Fibroblast of lung (primary cell): ENCODE results near the gene ADAMTS5. TPM values are rescaled to one million over a fixed set of nuclear protein-coding genes. Genes with fewer than 3 reads are reported as not detected.

ENCODE experiments used
- DNase-seq, 2 donors: peaks; one replicate each; pipeline versions ENCODE4 v3.0.0 to v3.0.0-alpha.2; 2010; ENCODE audit warnings: low read depth in 2 of 2
- H2AFZ ChIP-seq: 2 replicates; pipeline ENCODE4 v1.5.1; 2012; ENCODE audit warnings: low read length, control low read depth, inconsistent platforms
- H3K27ac ChIP-seq: 2 replicates; pipeline ENCODE4 v1.5.1; 2011; ENCODE audit warnings: low read length, control low read depth; ENCODE audit not compliant: insufficient read depth
- H3K27me3 ChIP-seq: 2 replicates; pipeline ENCODE4 v1.5.1; 2011; ENCODE audit warnings: mild to moderate bottlenecking, low read length; ENCODE audit not compliant: control insufficient read depth, insufficient read depth
- H3K36me3 ChIP-seq: 2 replicates; pipeline ENCODE4 v1.5.1; 2011; ENCODE audit warnings: low read length; ENCODE audit not compliant: control insufficient read depth, insufficient read depth
- H3K4me1 ChIP-seq: 2 replicates; pipeline ENCODE4 v1.5.1; 2011; ENCODE audit warnings: low read length; ENCODE audit not compliant: control insufficient read depth, insufficient read depth; ENCODE audit errors: extremely low read depth
- H3K4me2 ChIP-seq: 2 replicates; pipeline ENCODE4 v1.5.1; 2011; ENCODE audit warnings: low read length, control low read depth; ENCODE audit not compliant: insufficient read depth; ENCODE audit errors: extremely low read depth
- H3K4me3 ChIP-seq, 4 experiments: fragments of 200-600 bp in 1 of 4; sonication (generic) in 1 of 4; replicated peaks in 1 of 4; 2 replicates each; pipeline ENCODE4 v1.5.1; 2011 to 2016; ENCODE audit warnings: low read length in 4 of 4, low read depth in 3 of 4, mild to moderate bottlenecking in 3 of 4, control low read depth in 2 of 4, inconsistent platforms in 1 of 4, mixed read lengths in 1 of 4; ENCODE audit not compliant: insufficient read depth in 1 of 4; ENCODE audit errors: control extremely low read depth in 1 of 4
- H3K79me2 ChIP-seq: 2 replicates; pipeline ENCODE4 v1.5.1; 2012; ENCODE audit warnings: mild to moderate bottlenecking, low read length, inconsistent platforms; ENCODE audit not compliant: control insufficient read depth, insufficient read depth
- H3K9ac ChIP-seq: 2 replicates; pipeline ENCODE4 v1.5.1; 2011; ENCODE audit warnings: mild to moderate bottlenecking, low read length, control low read depth; ENCODE audit not compliant: insufficient read depth
- H3K9me3 ChIP-seq: 2 replicates; pipeline ENCODE4 v1.5.1; 2012; ENCODE audit warnings: low read depth, low read length; ENCODE audit not compliant: control insufficient read depth, insufficient read depth
- H4K20me1 ChIP-seq: 2 replicates; pipeline ENCODE4 v1.5.1; 2011; ENCODE audit warnings: low read length; ENCODE audit not compliant: control insufficient read depth, insufficient read depth; ENCODE audit errors: extremely low read depth
- CTCF ChIP-seq, 2 donors: IDR thresholded peaks in 1 of 2; conservative IDR thresholded peaks in 1 of 2; 1 replicate in 1 of 2; 2 replicates in 1 of 2; pipeline ENCODE4 v1.5.1; 2011 to 2012; ENCODE audit warnings: low read length in 2 of 2, control low read depth in 1 of 2, inconsistent platforms in 1 of 2, low read depth in 1 of 2, mild to moderate bottlenecking in 1 of 2
- EZH2 ChIP-seq: IDR thresholded peaks from 2 replicates; pipeline ENCODE4 v1.5.1; 2012; ENCODE audit warnings: low read length, control low read depth, mild to moderate bottlenecking; ENCODE audit errors: missing control alignments
- polyA plus RNA-seq, 2 donors: library from polyadenylated mRNA; depleted of rRNA in 1 of 2; stranded (reverse) in 1 of 2; unstranded in 1 of 2; fragments of >200 nt; gene quantifications; 2 replicates each; pipeline ENCODE4 v1.2.1, GENCODE V29; 2011 to 2012; ENCODE audit warnings: missing spikeins in 1 of 2
- total RNA-seq: library from RNA; depleted of rRNA; stranded (reverse); fragments of >200 nt; gene quantifications from 2 replicates; pipeline ENCODE4 v1.2.1, GENCODE V29; 2014

ADAMTS5 gene
- total and polyA plus RNA-seq, 2 donors (not counting 1 experiment from before 2014, with no cell fraction given): 4.3 to 12.2 TPM

DNA sequence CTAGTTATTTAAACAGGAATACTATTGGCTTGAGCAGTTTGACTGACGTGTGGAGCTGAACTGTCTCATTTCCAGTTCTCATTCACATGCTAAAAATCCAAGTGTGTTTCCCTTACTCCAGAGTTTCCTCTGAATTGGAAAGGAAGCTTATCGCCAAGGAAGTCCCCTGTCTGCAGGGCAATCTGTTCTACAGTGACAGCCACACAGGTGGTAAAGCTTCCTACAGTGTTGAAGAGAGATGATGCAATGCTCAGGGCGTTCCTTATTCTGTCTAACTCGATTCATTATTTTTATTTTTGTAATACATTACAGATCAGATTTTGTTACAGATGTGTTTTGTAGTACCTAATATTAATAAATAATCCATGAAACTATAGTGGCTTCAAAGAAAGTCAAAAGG, 41.3 kb downstream of the ADAMTS5 start:
- Histone ChIP-seq H3K9ac (no peak overlapping the region), H3K9me3 (no peaks in the 10 kb centered on the region), H3K36me3 (peaks cover 3% of the 10 kb centered on the region), H3K4me3 (no peak overlapping the region), H3K4me1 (no peaks in the 10 kb centered on the region), H3K27me3 (no peaks in the 10 kb centered on the region), H3K79me2 (no peaks in the 10 kb centered on the region), H4K20me1 (no peaks in the 10 kb centered on the region), H3K4me2 (no peak overlapping the region), H2AFZ (no peak overlapping the region), H3K27ac (no peak overlapping the region)
- TF ChIP-seq CTCF (conservative IDR thresholded peaks at IDR 0.05 in 1 of 2, IDR thresholded peaks at IDR 0.05 in 1 of 2; ENCODE audit: low read depth in 1 of 2, low read length in 2 of 2): no peak
- no peak for TF ChIP-seq EZH2
- DNase-seq: no peak

- Histone ChIP-seq H3K4me1 (no peaks in the 10 kb centered on the region), H3K4me2 (no peak overlapping the region), H3K9me3 (no peaks in the 10 kb centered on the region), H3K79me2 (no peaks in the 10 kb centered on the region), H3K9ac (no peak overlapping the region), H3K4me3 (no peak overlapping the region), H3K27me3 (no peaks in the 10 kb centered on the region), H3K36me3 (peaks cover 3% of the 10 kb centered on the region), H4K20me1 (no peaks in the 10 kb centered on the region), H3K27ac (no peak overlapping the region), H2AFZ (no peak overlapping the region)
- no peak for DNase-seq
- TF ChIP-seq CTCF (conservative IDR thresholded peaks at IDR 0.05 in 1 of 2, IDR thresholded peaks at IDR 0.05 in 1 of 2; ENCODE audit: low read depth in 1 of 2, low read length in 2 of 2) (no peak), EZH2 (no peak)
Measured at GRCh38 chr21:26925122-26925521, 41.8 kb downstream of the ADAMTS5 start.

DNA sequence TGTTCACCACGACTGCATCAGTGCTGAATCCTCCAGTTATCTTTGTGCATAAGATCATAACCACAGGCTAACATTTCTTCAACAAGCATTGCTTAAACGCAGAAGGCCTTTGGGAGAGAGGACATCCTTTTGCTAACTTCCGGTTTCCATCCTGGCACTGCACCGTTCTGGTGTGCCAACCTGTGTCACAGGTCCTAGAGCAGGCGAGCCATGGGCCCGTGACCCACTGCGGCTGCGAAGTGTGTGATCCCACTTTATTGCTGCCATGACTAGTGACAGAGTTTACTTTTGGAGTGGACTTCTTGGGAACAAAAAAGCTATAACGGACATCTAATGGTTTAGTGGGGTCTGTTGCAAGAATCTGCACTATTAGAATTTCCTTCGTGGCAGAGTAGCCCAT, 42.9 kb downstream of the ADAMTS5 start:
- TF ChIP-seq CTCF (conservative IDR thresholded peaks at IDR 0.05 in 1 of 2, IDR thresholded peaks at IDR 0.05 in 1 of 2; ENCODE audit: low read depth in 1 of 2, low read length in 2 of 2) (no peak), EZH2 (no peak)

More for the DNA sequence above, 42.9 kb downstream of the ADAMTS5 start:
- Histone ChIP-seq H3K4me2 (no peak overlapping the region), H3K4me3 (no peak overlapping the region), H3K27me3 (no peaks in the 10 kb centered on the region), H3K79me2 (no peaks in the 10 kb centered on the region), H3K4me1 (no peaks in the 10 kb centered on the region), H3K27ac (no peak overlapping the region), H2AFZ (no peak overlapping the region), H3K36me3 (peaks cover 3% of the 10 kb centered on the region), H3K9me3 (no peaks in the 10 kb centered on the region), H4K20me1 (no peaks in the 10 kb centered on the region), H3K9ac (no peak overlapping the region)
- no peak for DNase-seq
